Ovary (tissue), 1 donor: ENCODE measurements around the gene STAT1.

Experiments
- EP300 ChIP-seq: sonication (generic); formaldehyde crosslinking; IDR thresholded peaks from one replicate; pipeline ENCODE4 v1.6.1; 2017; ENCODE audit warnings: antibody characterized with exemption
- POLR2A ChIP-seq: fragments of 450-650 bp; IDR thresholded peaks from one replicate; pipeline ENCODE4 v1.6.1; 2017; ENCODE audit warnings: antibody characterized with exemption, mild to moderate bottlenecking, moderate library complexity

GRCh38 chr2:190988910-190989309, 25.1 kb downstream of the STAT1 start:
- TF ChIP-seq POLR2A = no peak
- TF ChIP-seq EP300 = no peak
